ENCODE results near the gene DAPK3.
"Not testable (repeated sequence)": the region's sequence is repeated elsewhere in the genome, so short reads cannot be mapped to it uniquely, and the experiment has no call there.

DAPK3 gene

DNA sequence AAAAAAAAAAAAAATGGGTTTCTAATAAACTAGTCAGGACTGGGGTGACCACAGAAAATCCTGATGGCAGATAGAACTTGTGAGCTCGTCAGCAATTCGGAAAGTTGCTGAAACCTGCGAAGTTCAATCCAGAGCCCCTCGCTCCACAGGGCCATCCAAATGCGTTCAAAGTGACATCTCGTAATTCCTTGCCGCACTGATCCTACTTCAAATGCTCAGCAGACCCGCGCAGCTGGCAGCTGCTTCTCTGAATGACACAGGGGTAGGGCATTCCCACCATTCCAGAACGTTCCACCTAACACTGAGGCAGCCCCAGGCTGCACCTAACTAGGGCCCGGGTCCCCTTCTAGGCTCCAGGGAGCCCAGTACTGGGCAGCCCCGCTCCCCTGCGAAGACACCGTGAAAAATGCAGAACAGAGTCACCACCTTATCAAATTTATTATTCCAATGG is 4.8 kb upstream of the DAPK3 start:
- DNase-seq: no peak
- H3K36me3 ChIP-seq: peaks cover 59% of the 10 kb centered on the region
- H3K27ac ChIP-seq: no peak overlapping the region
- H3K27me3 ChIP-seq (ENCODE audit: insufficient read depth, low read depth, severe bottlenecking): no peaks in the 10 kb centered on the region
- H3K9me3 ChIP-seq (ENCODE audit: severe bottlenecking): no peaks in the 10 kb centered on the region
- TF ChIP-seq, protein P1, sequence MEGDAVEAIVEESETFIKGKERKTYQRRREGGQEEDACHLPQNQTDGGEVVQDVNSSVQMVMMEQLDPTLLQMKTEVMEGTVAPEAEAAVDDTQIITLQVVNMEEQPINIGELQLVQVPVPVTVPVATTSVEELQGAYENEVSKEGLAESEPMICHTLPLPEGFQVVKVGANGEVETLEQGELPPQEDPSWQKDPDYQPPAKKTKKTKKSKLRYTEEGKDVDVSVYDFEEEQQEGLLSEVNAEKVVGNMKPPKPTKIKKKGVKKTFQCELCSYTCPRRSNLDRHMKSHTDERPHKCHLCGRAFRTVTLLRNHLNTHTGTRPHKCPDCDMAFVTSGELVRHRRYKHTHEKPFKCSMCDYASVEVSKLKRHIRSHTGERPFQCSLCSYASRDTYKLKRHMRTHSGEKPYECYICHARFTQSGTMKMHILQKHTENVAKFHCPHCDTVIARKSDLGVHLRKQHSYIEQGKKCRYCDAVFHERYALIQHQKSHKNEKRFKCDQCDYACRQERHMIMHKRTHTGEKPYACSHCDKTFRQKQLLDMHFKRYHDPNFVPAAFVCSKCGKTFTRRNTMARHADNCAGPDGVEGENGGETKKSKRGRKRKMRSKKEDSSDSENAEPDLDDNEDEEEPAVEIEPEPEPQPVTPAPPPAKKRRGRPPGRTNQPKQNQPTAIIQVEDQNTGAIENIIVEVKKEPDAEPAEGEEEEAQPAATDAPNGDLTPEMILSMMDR (IDR thresholded peaks at IDR 0.05; ENCODE audit: low read depth, low read length): no peak
- H3K4me3 ChIP-seq (ENCODE audit: low read depth, low read length): no peak overlapping the region

DNA sequence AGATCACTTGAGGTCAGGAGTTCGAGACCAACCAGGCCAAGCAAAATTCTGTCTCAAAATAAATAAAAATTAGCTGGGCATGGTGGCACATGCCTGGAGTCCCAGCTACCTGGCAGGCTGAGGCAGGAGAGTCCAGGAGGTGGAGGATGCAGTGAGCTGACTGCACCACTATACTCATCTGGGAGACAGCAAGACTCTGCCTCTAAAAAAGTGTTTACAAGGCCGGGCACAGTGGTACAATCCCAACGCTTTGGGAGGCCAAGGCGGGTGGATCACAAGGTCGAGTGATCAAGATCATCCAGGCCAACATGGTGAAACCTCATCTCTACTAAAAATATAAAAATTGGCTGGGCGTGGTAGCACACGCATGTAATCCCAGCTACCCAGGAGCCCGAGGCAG is 4.2 kb upstream of the DAPK3 start:
- H3K9me3 ChIP-seq (ENCODE audit: severe bottlenecking): no peaks in the 10 kb centered on the region
- TF ChIP-seq, protein P1 (IDR thresholded peaks at IDR 0.05; ENCODE audit: low read depth, low read length): no peak
- H3K36me3 ChIP-seq: peaks cover 54% of the 10 kb centered on the region
- no peak overlapping the region for H3K27ac ChIP-seq
- no peaks in the 10 kb centered on the region for H3K27me3 ChIP-seq (ENCODE audit: insufficient read depth, low read depth, severe bottlenecking)
- no peak for DNase-seq
- no peak overlapping the region for H3K4me3 ChIP-seq (ENCODE audit: low read depth, low read length)

DNA sequence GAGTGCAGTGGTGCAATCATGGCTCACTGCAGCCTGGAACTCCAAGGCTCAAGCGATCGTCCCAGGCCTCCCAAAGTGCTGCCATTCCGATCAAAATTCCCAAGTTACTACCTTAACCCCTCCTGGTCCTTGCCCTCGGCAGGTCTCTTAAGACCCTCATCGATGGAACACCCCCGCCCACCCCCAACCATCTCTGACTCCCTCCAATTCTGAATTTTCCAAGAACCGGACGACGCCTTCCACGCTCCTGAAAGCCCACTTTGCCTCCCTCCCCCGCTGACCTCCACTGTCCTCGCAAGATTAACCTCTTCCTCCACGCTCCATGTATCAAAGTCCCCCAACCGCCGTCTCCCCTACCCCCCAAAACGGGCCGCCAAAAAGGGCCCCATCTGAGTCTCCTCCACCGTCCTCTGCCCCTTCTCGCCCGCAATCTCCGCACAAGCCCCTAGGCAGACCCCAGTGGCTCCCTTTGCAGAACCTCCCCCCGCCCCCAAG is 539 bp downstream of the DAPK3 start:
- Histone ChIP-seq H3K27me3 (ENCODE audit: insufficient read depth, low read depth, severe bottlenecking) (no peaks in the 10 kb centered on the region), H3K36me3 (peaks cover 51% of the 10 kb centered on the region), H3K9me3 (ENCODE audit: severe bottlenecking) (no peaks in the 10 kb centered on the region), H3K27ac (peak overlapping the region; percentile 83), H3K4me3 (ENCODE audit: low read depth, low read length) (peak overlapping the region; percentile 66)
- DNase-seq: no peak
- TF ChIP-seq, protein P1 (IDR thresholded peaks at IDR 0.05; ENCODE audit: low read depth, low read length): no peak

DNA sequence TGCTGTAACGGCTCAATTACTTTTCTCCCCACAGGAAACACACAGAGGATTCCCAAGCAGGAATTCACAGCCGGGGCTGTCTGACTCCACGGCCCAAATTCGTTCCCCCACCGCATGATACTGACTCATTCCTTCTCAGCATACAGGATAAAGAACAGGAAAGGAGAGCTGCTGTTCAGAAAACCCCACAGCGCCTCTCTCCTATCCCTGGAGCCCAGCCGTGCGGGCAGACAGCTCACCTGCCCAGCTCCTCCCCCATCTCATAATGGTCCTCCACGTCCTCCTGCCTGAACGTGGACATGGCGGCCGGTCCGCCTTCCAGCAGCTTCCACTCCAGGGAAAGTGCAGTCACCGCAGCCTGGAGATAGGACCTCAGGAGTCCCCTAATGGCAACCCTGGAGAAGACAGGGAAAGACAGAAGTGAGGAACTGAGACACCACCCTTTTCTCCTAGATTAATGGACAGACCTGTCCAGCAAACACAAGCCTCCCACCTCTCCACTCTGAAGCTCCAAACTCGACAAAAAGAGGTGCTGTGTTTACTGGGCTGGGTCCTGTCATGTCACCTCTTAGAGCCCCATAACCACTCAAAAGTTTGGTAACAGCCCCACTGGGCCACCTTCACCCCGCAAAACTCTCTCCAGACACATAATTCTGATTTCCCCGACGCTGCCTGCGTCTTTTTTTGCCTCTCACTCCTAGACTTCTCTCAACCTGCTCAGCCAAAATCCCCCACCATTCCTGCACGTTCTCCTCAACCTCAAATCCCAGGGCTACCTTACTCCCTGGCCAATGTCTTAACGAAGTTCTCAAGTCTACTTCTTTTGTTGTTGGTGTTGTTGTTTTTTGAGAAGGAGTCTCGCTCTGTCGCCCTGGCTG is 1.2 kb downstream of the DAPK3 start:
- DNase-seq: no peak
- Histone ChIP-seq H3K4me3 (ENCODE audit: low read depth, low read length) (peak overlapping the region; percentile 66), H3K27ac (peak overlapping the region; percentile 83), H3K36me3 (peaks cover 55% of the 10 kb centered on the region), H3K27me3 (ENCODE audit: insufficient read depth, low read depth, severe bottlenecking) (no peaks in the 10 kb centered on the region), H3K9me3 (ENCODE audit: severe bottlenecking) (no peaks in the 10 kb centered on the region)
- TF ChIP-seq, protein P1 (IDR thresholded peaks at IDR 0.05; ENCODE audit: low read depth, low read length): 0 out of 2 replicates have a peak, but pooled peaks have one; percentile 29

DNA sequence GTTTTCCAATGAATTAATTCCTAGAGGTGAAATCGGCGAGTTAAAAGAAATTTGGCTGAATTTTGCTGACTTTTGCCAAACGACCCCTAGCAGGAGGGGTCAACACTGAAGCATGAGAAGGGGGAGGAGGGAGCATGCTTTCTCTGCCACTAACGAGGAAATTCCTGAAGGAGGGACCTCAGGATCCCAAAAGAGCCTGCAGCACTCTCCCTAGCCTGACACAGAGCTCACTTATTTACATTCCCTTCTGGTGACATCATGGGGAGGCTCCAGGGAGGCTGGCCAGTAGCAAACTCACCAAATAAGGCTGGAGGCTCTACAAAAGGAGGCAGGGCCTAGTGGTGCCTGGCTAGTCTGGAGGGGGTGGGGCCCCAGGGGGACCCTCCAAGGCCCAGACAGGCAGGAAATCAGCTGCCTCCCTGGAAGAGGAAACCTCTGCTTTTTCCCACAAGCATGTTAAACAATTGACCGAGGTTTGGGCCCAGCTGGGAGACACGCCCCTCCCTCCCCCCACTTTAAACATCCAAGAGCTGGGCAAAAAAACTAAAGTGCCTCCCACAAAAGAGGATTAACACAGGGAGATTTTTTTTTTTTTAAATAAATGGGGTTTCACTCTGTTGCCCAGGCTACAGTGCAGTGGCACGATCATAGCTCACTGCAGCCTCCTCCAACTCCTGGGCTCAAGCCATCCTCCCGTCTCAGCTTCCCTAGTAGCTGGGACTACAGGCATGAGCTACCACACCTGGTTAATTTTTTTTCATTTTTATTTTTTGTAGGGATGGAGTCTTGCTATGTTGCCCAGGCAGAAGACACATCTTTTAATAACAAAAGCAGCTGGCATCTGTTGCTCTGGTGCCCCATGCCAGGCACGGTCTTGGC is 2.1 kb downstream of the DAPK3 start:
- peak; percentile 52 for DNase-seq
- Histone ChIP-seq H3K27me3 (ENCODE audit: insufficient read depth, low read depth, severe bottlenecking) (no peaks in the 10 kb centered on the region), H3K4me3 (ENCODE audit: low read depth, low read length) (no peak overlapping the region), H3K9me3 (ENCODE audit: severe bottlenecking) (no peaks in the 10 kb centered on the region), H3K36me3 (peaks cover 61% of the 10 kb centered on the region), H3K27ac (0 out of 2 replicates have a peak overlapping the region, but pooled peaks have one; percentile 18)
- TF ChIP-seq, protein P1 (IDR thresholded peaks at IDR 0.05; ENCODE audit: low read depth, low read length): no peak

DNA sequence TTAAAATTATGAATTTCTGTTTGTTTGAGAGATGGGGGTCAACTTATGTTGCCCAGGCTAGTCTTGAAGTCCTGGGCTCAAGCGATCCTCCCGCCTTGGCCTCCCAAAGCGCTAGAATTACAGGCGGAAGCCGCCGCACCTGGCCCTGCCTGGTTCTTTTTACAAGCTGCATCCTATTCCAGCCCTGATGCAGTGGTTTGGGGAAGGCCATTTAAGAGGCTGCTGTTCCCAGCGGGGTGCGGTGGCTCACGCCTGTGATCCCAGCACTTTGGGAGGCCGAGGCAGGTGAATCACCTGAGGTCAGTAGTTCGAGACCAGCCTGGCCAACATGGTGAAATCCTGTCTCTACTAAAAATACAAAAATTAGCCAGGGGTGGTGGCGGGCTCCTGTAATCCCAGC is 2.9 kb downstream of the DAPK3 start:
- not testable (repeated sequence) for DNase-seq; H3K27me3 ChIP-seq (ENCODE audit: insufficient read depth, low read depth, severe bottlenecking); H3K9me3 ChIP-seq (ENCODE audit: severe bottlenecking); H3K27ac ChIP-seq; H3K4me3 ChIP-seq (ENCODE audit: low read depth, low read length)
- peaks cover 69% of the 10 kb centered on the region for H3K36me3 ChIP-seq

Data from WERI-Rb-1 (cell line).